ENCODE data around the gene E4F1.
A peak's percentile ranks its signal among the peaks of the same experiment; 100 is the strongest.
"Not testable (repeated sequence)": the region's sequence is repeated elsewhere in the genome, so short reads cannot be mapped to it uniquely, and the experiment has no call there.

The E4F1 gene

DNA sequence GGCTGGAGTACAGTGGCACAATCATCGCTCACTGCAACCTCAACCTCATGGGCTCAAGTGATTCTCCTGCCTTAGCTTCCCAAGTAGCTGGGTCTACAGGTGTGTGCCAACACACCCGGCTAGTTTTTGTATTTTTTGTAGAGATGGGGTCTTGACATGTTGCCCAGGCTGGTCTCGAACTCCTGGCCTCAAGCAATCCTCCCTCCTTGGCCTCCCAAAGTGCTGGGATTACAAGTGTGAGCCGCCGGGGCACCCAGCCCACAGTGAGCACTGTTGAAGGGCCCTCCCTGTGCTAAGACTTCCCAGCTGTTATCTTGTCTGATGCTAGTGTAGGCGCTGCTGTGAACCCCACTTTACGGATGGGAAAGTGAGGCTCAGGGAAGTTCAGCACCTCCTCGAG lies 35.0 kb upstream of the E4F1 start:
- no peak for DNase-seq (ENCODE audit: insufficient read length, low spot score)
- FAIRE-seq, result no peak

DNA sequence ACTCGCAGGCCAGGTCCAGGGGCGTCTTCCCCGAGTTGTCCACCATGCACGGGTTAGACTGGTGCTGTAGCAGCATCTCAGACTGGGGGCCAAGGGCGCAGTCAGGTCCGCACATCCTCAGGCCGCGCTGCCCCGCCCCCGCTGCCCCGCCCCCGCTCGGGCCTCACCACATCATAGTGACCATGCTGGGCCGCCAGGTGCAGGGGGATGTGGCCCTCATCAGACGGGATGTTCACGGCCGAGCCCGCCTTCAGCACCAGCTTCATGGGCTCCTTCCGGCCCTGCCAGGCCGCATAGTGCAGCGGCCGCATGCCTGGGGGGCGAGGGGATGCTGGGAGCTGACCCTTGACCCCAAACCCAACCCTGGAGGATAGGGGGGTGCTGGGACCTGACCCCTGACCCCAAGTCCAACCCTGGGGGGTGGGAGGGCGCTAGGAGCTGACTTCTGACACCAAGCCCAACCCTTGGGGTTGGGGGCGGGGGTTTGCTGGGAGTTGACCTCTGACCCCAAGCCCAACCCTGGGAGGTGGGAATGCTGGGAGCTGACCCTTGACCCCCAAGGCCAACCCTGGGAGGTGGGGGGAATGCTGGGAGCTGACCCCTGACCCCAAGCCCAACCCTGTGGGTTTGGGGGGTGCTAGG lies 34.0 kb upstream of the E4F1 start:
- FAIRE-seq (no peak), DNase-seq (ENCODE audit: insufficient read length, low spot score) (no peak)

DNA sequence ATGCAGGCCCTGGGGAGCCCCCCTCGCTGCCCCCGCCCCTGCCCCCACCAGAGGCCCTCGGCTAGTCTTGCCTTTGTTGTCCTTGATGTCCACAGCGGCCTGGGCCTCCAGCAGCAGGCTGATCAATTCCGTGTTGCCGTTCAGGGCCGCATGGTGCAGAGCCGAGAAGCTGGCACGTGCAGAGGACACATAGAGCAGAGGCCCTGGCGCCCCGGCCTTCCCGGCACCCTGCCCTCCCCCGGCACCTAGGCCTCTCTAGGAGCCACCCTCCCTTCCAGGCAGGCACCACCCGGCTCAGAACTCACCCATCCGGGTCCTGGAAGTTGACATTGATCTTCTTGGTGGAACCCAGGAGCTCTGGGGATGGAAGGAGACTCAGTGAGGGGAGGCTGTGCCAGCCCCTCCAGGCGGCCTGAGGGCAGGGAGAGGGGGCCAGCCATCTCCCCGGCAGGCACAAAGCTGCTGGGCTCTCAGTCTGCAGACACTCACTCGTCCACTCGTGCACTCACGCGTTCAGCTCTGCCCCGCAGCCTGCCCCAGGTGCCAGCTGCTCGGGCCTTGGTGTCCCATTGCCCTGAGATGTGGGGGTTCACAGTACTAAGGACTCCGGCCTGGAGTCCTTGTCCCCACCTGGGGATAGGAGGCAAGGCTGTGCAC lies 33.3 kb upstream of the E4F1 start:
- no peak for DNase-seq (ENCODE audit: insufficient read length, low spot score)
- FAIRE-seq, result no peak

DNA sequence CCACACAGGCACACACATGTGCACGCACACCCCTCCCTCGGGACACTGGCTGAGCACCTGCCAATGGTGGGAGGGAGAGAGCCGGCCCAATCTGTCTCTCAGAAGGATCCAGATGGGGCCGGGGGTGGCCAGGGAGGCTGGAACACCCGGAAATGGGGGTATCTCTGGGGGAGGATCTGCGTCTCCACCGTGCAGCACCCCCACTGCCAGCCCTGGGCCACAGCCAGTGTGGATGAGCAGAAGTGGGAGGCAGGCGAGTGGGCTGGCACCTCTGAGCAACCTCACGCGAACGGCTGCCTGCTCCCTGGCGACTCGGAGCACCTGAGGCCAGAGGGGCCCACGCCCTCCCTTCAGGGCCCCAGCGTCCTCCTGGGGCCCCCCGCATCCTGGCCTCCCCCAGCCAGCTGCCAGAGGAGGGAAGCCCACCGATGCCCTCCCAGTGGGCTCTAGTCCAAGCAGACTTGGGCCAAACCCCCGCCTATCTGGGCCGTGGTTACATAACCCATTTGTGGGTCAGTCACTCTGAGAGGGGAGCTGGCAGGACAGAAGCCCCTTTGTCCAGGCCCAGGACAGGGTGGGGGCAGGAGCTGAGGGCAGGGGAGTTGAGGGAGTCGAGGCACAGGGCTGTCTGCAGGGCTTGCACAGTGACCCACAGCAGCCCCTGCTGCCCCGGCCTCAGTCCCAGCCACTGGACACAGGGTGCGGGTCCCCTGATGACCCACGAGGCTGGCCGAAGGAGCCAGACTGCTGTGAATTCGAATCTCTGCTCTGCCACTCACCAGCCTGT lies 32.5 kb upstream of the E4F1 start:
- DNase-seq (ENCODE audit: insufficient read length, low spot score) (no peak), FAIRE-seq (no peak)

DNA sequence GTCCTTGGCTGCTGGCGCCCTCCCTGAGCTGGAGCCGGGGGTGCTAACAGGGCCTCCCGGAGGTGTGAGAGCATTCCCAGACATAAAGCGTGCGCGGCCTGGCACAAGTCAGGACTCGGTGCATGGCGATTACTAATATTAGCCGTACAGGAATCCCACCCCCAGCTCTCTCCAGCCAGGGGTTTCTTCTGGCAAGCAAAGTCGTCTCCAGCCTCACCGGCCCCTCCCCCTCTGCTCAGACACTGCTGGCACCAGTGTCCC lies 32.0 kb upstream of the E4F1 start:
- FAIRE-seq (no peak), DNase-seq (ENCODE audit: insufficient read length, low spot score) (no peak)

DNA sequence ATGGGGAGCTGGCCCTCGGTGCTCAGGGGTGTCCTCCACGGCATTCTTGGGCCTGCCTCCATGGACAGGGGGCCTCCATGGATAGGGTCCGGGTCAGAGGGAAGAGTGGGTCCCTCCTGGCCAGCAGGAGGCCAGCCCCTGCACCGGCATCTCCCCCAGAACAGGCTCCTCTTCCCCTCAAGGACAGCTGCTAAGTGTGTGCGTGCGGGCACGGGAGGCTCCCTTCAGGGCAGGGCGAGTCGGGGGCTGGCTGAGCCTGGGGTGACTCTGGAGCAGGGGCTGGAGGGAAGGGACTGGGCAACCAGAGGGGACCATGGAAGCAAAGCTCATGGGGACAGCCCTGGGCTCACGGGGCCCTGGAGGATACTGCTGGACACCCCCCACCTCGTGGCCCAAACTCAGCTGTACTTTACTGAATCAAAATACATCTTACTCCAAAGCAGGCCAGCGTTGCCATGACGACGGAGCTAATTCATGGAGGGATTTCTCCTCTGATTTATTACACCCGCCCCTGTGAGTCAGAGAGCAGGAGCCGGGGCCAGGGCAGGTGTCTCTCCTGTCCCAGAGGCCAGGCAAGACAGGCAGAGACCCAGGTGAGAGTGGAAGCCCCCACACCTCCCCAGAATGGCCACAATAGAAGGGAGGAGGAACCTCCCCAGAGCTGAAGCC lies 29.1 kb upstream of the E4F1 start:
- DNase-seq (ENCODE audit: insufficient read length, low spot score), result peak; percentile 45
- no peak for FAIRE-seq

DNA sequence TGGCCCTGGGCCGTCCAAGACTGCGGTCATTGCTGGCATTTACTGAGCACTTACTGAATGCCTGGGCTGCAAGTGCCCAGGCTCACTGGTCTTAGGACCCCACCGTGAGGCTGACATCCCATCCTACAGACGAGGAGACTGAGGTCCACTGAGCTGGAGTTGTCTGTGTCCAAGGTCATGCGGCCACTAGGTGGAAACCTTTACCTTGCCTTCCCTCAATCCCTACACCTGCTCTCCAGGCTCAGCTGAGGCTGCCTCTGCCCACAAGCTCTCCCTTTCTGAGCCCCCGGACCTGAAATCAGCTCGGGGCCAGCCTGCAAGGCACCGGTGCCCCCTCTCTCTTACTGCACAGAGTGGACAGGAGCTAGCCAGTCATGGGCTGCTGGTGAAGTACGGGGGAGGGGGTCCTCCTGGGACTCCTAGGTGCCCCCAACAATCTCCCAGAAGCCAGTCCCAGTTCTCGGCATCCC lies 28.5 kb upstream of the E4F1 start:
- FAIRE-seq (no peak), DNase-seq (ENCODE audit: insufficient read length, low spot score) (peak; percentile 65)

DNA sequence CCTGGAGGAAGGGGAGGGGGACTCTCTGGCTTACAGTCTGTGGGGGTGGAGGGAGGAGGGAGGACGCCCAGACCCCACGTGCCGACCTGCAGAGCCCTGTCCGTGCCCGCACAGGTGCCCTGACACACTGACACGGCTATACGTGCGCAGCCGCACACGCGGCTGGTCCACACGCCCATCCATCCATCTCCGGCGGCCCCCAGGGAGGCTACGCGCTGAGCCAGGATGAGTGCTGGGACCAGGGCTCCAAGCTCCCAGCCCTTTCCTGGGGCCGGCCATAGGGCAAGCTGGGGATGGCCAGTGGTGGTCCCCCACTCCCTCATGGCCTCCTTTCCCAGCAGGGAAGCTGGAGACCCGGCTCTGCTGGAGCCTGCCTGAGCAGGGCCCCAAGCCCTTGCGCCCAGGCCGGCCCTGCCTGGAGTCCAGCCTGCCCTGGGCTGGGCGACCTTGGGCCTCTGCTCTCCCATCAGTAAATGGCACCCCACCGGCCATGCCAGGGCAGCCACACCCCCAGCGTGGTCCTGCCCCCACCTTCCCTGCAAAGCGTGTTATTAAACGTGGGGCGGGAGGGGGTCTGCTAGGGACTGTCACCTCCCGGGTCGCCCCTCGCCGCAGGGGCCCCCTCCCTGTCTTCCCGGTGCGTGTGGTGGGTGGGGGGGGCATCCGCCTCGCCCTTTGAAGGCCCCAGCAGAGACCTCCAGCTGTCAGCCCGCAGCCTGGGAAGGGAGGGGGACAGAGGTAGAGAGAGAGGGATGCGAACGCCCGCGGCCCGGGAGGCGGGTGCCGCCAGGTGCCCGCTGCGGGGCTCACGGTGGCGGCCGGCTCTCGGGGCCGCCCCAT lies 27.8 kb upstream of the E4F1 start:
- DNase-seq (ENCODE audit: insufficient read length, low spot score), result no peak
- no peak for FAIRE-seq

DNA sequence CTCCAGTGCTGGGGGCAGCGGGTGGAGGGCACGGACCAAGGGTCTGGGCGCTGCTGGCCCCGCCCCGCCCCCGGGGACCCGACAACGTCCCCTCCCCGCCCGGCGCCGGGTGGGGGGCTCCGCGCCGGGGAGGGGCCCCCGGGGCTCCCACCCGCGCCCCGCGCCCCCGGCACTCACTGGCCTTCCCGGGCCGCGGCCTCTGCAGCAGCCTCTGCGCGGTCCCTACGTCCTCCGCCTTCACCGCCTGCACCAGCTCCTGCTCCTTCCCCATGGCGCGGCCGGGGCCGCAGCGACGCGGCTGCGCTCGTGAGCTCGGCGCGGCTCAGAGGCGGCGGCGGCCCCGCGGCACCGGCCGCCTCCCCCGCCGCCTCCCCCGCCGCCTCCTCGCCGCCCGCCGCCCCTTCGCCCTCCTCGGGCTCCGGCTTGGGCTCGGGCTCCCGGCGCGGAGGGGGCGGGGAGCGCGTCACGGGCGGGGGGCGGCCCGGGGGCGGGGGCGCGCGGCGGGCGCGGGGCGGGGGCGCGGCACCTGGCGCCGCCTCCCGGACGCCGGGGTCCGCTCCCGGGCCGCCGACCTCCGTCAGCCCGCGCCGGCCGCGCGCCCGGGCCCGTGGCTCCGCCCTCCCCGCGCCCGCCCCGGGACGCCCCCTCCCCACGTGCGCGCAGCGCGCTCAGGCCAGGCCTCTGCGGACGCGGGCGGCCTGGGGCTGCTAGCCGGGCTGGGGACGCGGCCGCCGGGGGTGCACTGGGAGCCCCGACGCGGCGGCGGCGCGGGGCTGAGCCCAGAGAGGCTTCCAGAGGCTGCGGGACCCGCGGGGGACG lies 27.0 kb upstream of the E4F1 start, which contains the start of gene CASKIN1:
Gene CASKIN1 (minus strand): TSS at position 444 of the 819 bp plus-strand sequence. CDS start 173 bp downstream, at position 271.
- FAIRE-seq (no peak), DNase-seq (ENCODE audit: insufficient read length, low spot score) (no peak)

DNA sequence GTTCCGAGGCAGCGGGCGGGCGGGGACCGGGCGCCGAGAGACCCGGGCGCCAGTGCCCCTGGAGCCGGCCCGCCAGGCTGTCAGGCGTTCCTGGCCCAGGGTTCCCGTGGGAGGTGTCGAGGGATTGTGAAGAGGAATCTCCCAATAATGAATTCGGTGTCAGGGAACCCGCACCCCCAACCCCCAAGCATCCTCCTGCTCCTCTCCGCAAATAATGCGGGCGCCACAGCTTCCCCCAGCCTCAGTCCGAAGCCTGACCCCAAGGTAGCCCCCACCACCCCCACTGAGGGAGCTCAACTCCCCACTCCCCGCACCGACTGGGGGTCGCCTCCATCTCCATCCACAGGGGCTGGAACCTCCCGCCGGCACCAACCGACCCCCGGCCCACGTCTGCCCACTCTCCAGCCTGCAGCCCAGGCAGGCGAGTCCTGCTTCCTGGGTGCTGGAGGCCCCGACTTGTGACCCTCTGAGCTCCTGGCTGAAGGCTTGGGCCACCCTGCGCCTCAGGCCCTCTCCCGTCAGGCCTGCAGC lies 26.3 kb upstream of the E4F1 start:
- DNase-seq (ENCODE audit: insufficient read length, low spot score), result no peak
- no peak for FAIRE-seq

DNA sequence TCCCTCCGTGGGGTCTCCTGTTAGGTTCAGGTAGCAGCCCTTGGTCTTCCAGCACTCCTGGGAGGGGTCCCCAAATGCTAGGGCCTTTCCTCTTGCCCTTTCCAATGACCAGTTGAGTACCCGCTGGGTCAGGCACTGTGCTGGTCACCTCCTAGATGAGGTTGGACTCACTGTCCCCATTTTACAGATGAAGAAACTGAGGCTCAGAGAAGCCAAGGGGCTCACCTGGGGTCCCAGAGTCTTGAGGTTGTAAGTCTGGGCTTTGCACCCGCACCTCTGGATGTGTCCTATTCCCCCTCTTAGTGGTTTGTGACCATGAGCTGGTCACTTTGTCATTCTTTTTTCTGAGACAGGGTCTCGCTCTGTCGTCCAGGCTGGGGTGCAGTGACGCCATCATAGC lies 25.6 kb upstream of the E4F1 start:
- FAIRE-seq, result no peak
- DNase-seq (ENCODE audit: insufficient read length, low spot score), result no peak

DNA sequence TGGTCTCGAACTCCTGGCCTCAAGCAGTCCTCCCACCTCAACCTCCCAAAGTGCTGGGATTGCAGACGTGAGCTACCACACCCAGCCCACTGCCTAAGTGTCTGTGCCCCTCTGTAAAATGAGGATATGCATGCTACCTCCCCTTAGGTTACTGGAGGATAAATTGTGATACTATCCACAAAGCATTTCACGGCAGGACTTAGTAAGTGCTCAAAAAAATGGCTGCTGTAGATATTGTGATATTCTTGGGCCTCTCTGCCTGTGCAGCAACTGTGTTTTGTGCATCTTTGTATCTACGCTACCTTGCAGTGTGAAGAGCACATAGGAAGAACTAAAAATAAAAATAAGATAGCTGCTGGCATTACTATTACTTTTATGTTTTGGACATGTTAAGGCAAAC lies 25.1 kb upstream of the E4F1 start:
- DNase-seq (ENCODE audit: insufficient read length, low spot score) (no peak), FAIRE-seq (no peak)

DNA sequence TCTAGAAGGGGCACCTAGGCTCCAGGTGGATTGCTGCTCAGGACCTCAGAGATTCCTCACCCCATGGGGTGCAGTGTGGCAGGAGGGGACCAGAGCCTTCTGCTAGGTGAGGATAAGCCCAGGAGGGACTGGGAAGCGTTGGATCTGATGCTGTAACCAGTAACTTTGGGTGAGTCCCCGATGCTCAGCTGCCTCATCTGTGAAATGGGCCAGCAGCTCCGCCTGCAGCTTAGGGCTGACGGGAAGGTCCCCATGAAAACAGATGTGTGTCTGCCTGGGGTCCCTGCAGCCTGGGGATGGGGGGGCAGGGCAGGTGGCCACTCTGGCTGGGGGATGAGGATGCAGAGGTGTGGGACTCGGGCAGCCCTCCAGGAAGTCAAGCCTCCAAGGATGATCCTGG lies 24.3 kb upstream of the E4F1 start:
- DNase-seq (ENCODE audit: insufficient read length, low spot score), result no peak
- no peak for FAIRE-seq

DNA sequence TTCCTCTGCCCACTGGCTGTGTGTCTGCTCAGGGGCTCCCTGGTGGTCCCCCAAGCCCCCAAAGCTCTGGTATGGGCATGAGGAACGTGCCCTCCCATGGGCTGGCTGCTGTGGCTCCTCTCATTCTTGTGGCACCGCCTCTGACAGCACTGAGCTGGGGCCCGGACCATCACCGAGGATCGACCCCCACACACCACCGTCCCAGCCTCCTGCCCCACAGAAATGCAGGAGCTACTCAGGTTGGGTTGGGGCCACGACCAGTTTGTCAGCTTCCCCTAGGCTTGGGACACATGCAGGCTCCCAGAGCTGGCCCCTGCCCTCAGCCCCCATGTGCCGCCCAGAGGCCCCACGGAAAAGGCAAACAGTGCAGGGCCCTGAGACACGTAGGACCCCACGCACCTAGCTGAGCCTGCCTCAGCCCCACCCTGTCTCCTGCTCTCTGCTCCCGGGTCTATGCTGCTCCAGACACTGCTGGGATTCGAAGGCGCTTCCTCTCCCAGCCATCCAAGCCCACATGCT lies 23.7 kb upstream of the E4F1 start:
- DNase-seq (ENCODE audit: insufficient read length, low spot score) (no peak), FAIRE-seq (no peak)

DNA sequence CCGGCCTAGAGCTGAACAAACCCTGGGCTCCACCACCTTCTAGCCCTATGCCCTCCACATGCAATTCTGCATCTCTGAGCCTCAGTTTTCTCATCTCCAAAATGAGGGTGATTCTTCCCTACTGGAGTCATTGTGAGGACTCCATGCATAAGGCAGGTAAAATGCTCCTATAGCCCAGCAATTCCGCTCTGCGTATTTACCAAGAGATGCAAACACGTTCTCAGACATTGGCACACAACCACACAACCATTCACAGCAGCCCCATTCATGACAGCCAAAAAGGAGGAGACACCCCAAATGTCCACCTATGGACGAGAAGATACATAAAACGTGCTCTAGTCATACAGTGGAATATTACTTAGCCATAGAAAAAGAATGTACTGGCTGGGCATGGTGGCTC lies 23.1 kb upstream of the E4F1 start:
- DNase-seq (ENCODE audit: insufficient read length, low spot score) (no peak), FAIRE-seq (no peak)

DNA sequence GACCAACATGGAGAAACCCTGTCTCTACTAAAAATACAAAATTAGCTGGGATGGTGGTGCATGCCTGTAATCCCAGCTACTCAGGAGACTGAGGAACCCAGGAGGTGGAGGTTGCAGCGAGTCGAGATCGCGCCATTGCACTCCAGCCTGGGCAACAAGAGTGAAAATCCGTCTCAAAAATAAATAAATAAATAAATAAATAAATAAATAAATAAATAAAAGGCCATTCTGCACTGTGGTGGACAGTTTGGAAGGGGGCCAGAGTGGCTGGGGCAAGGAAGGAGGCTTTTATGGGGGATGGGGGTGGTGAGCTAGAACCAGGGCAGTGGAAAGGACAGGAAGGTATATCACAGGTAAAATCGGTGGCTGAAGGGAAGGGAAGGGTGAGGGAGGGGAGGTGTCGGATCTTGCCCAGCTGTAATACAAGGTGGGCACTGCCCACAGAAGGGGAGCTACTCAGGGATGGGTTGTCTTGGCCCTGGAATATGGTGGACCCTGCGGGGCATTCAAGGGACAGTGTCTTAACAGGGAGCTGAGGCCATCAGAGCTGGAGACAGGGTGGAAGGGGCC lies 20.2 kb upstream of the E4F1 start:
- FAIRE-seq; DNase-seq (ENCODE audit: insufficient read length, low spot score): not testable (repeated sequence)

DNA sequence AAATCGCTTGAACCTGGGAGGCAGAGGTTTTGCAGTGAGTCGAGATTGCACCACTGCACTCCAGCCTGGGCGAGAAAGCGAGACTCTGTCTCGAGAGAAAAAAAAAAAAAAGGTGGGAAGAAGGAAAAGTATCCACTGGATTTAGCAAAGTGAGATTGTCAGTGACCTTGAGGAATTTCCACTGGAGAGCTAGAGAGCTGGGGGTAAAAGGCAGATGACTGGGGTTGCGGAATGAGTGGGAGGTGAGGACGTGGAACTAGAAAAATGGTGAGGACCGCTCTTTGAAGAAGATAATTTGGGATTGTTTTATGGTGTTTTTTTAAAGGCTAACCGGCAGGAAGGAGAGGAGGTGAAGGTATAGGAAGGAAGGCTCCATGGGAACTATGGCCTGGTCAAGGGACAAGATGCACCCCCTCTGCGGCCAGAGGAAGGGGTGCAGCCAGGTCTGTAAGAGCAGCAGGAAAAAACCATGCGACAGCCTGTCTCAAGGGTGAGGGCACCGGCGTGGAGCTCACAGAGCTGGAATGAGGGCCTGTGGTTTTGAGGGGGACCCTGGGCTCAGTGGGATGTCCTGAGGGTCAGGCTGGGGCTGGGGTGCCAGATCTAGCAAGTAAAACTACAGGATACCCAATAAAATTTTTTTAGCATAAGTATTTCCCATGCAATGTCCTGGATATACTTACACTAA lies 18.8 kb upstream of the E4F1 start:
- FAIRE-seq, result no peak
- no peak for DNase-seq (ENCODE audit: insufficient read length, low spot score)
